GM12878 (cell line): ENCODE data around the gene HOXD11. TPM values are rescaled to one million over a fixed set of nuclear protein-coding genes. Genes with fewer than 3 reads are reported as not detected.

Experiments used
- ATAC-seq: fragments of 200-7000 bp; cut with Tn5 transposase; 3 replicates; pipeline ENCODE4 v1.9.1; 2020; ENCODE audit warnings: mild to moderate bottlenecking, moderate library complexity
- BruUV-seq: library from RNA; stranded (reverse); fragments of 400-500 nt; replicated peaks from 2 replicates; lab custom pipeline; 2021; lab: Mats Ljungman, UMichigan
- CTCF ChIA-PET: fragments of 300-600 bp; sonication (Branson Sonifier 250); formaldehyde crosslinking; extraction: SDS; loops from one replicate; lab custom pipeline; 2021; ENCODE audit warnings: inconsistent platforms; lab: Yijun Ruan, JAX
- POLR2A ChIA-PET: fragments of 350-600 bp; formaldehyde crosslinking; extraction: SDS; loops from one replicate; lab custom pipeline; 2021; ENCODE audit warnings: inconsistent platforms; lab: Charles Lee
- RAD21 ChIA-PET: fragments of 300-600 bp; sonication (Branson Sonifier 250); formaldehyde crosslinking; loops from one replicate; lab custom pipeline; 2023; ENCODE audit warnings: antibody characterized with exemption; ENCODE audit not compliant: unreplicated experiment; lab: Charles Lee
- SMC1A ChIA-PET: fragments of 300-600 bp; sonication (Branson Sonifier 250); formaldehyde crosslinking; loops from one replicate; lab custom pipeline; 2023; ENCODE audit not compliant: unreplicated experiment, uncharacterized antibody; lab: Charles Lee
- DNase-seq: peaks from one replicate; pipeline ENCODE4 v3.0.0-alpha.2; 2011; ENCODE audit warnings: low read depth, low spot score
- FAIRE-seq: peaks from 3 replicates; lab custom pipeline; 2011; peaks lifted over from hg19 to GRCh38; lab: Jason Lieb, UNC
- H2AFZ ChIP-seq: 2 replicates; pipeline ENCODE4 v1.6.0; 2011; ENCODE audit warnings: low read depth, low read length, control low read depth; ENCODE audit not compliant: control insufficient read depth
- H3K27ac ChIP-seq: 2 replicates; pipeline ENCODE4 v1.5.1; 2011; ENCODE audit warnings: control low read depth; ENCODE audit not compliant: control insufficient read depth, insufficient read depth
- H3K27me3 ChIP-seq, 2 experiments: replicated peaks in 1 of 2; 2 replicates each; pipeline versions ENCODE4 v1.6.0 to v1.6.1; 2011; ENCODE audit warnings: low read length in 1 of 2; ENCODE audit not compliant: control insufficient read depth in 2 of 2, insufficient read depth in 2 of 2
- H3K36me3 ChIP-seq, 2 experiments: 2 replicates each; pipeline ENCODE4 v1.5.1; 2011; ENCODE audit warnings: low read length in 1 of 2; ENCODE audit not compliant: control insufficient read depth in 2 of 2, insufficient read depth in 2 of 2
- H3K4me1 ChIP-seq: 2 replicates; pipeline ENCODE4 v1.6.1; 2011; ENCODE audit warnings: mild to moderate bottlenecking, low read length, moderate library complexity, mixed read lengths; ENCODE audit not compliant: control insufficient read depth, insufficient read depth
- H3K4me2 ChIP-seq: 2 replicates; pipeline ENCODE4 v1.6.0; 2011; ENCODE audit warnings: control low read depth; ENCODE audit not compliant: control insufficient read depth, insufficient read depth
- H3K4me3 ChIP-seq: fragments of 200-600 bp; sonication (generic); 2 replicates; pipeline ENCODE4 v1.5.1; 2016
- H3K79me2 ChIP-seq: 2 replicates; pipeline ENCODE4 v1.6.0; 2011; ENCODE audit warnings: low read length; ENCODE audit not compliant: control insufficient read depth, insufficient read depth
- H3K9ac ChIP-seq: 2 replicates; pipeline ENCODE4 v1.8.0; 2011; ENCODE audit warnings: low read length, control low read depth, mixed read lengths; ENCODE audit not compliant: control insufficient read depth, insufficient read depth
- H3K9me3 ChIP-seq: replicated peaks from 3 replicates; pipeline ENCODE4 v1.5.1; 2011; ENCODE audit warnings: mild to moderate bottlenecking, low read length; ENCODE audit not compliant: control insufficient read depth, insufficient read depth
- H4K20me1 ChIP-seq: 2 replicates; pipeline ENCODE4 v1.6.0; 2011; ENCODE audit not compliant: control insufficient read depth, insufficient read depth
- POU2F2 ChIP-seq: IDR thresholded peaks from 3 replicates; pipeline ENCODE4 v1.6.1; 2011; ENCODE audit warnings: low read depth, mild to moderate bottlenecking, low read length, borderline replicate concordance
- USF1 ChIP-seq: IDR thresholded peaks from 2 replicates; pipeline ENCODE4 v1.6.1; 2011; ENCODE audit warnings: borderline replicate concordance, low read depth, mild to moderate bottlenecking, moderate library complexity, mixed read lengths, low read length; ENCODE audit not compliant: insufficient read depth; ENCODE audit errors: extremely low read length
- ZNF24 ChIP-seq: fragments of 450-650 bp; IDR thresholded peaks from 2 replicates; pipeline ENCODE4 v1.6.1; 2017; ENCODE audit warnings: antibody characterized with exemption, mild to moderate bottlenecking
- WGBS: methylation state at CpG from one replicate; pipeline ENCODE4 v1.1.6; 2016; ENCODE audit warnings: low lambda C conversion rate; ENCODE audit not compliant: insufficient replicate concordance, insufficient coverage; ENCODE audit errors: missing lambda C conversion rate; 5-methylcytosine and 5-hydroxymethylcytosine counted together
- in situ Hi-C: fragments of 300-500 bp; cut with MboI; formaldehyde crosslinking; loops from 9 replicates; pipeline ENCODE4 v1.14.3; 2018; ENCODE audit warnings: mixed read lengths
- intact Hi-C: fragments of 100-400 bp; cut with micrococcal nuclease; formaldehyde crosslinking; loops from one replicate; pipeline ENCODE4 v1.14.2; 2022; ENCODE audit not compliant: unreplicated experiment
- polyA plus RNA-seq, 11 experiments: library from polyadenylated mRNA; depleted of rRNA in 4 of 11; unstranded in 6 of 11; stranded (reverse) in 5 of 11; fragments of >200 nt; fragmentation: Nextera tagmentation in 4 of 11; fragmentation: Illumina TruSeq in 1 of 11; extraction: Ambion mirVana in 4 of 11; extraction: Trizol in 1 of 11; gene quantifications; 1 replicate in 1 of 11; 2 replicates in 10 of 11; pipeline versions ENCODE4 v1.2.1 to v1.2.3, GENCODE V29; 2011 to 2016; ENCODE audit warnings: inconsistent platforms in 2 of 11, missing spikeins in 2 of 11, low read depth in 1 of 11
- total RNA-seq, 4 experiments: library from RNA; depleted of rRNA in 3 of 4; stranded (reverse); fragments of >200 nt in 3 of 4; fragmentation: Illumina TruSeq in 1 of 4; extraction: Trizol in 1 of 4; gene quantifications; 2 replicates each; pipeline versions ENCODE4 v1.2.1 to v1.2.3, GENCODE V29; 2013 to 2021
- TF ChIP-seq, protein P1 (sequence below): fragments of 450-650 bp; IDR thresholded peaks from 2 replicates; pipeline ENCODE4 v1.6.1; 2017; ENCODE audit warnings: mild to moderate bottlenecking, low read depth, inconsistent platforms; ENCODE audit not compliant: poor library complexity, severe bottlenecking

The HOXD11 gene
- total and polyA plus RNA-seq, 10 of the 15 experiments (the other 5 are each of a cell fraction or from before 2014, with no cell fraction given): not detected

- no peak overlapping the region for H3K27ac ChIP-seq
- no peak overlapping the region for H3K4me3 ChIP-seq
- BruUV-seq: no TSS peak
- no peak overlapping the region for H2AFZ ChIP-seq
- ChIA-PET CTCF (no interaction called here), POLR2A (no interaction called here), SMC1A (no interaction called here), RAD21 (no interaction called here)
- 41% methylated on average over 5 of the region's 5 CpGs for WGBS
- H3K36me3 ChIP-seq: no peaks in the 10 kb centered on the region
- no peak overlapping the region for H3K9ac ChIP-seq
- no peak overlapping the region for H3K4me2 ChIP-seq
- no peak for ATAC-seq
- intact Hi-C loops: no loop called here
- no peaks in the 10 kb centered on the region for H3K79me2 ChIP-seq
- no peak for DNase-seq
- no peaks in the 10 kb centered on the region for H4K20me1 ChIP-seq
- no peak for TF ChIP-seq POU2F2
- TF ChIP-seq ZNF24: no peak
- no peak for TF ChIP-seq USF1
- TF ChIP-seq, protein P1, sequence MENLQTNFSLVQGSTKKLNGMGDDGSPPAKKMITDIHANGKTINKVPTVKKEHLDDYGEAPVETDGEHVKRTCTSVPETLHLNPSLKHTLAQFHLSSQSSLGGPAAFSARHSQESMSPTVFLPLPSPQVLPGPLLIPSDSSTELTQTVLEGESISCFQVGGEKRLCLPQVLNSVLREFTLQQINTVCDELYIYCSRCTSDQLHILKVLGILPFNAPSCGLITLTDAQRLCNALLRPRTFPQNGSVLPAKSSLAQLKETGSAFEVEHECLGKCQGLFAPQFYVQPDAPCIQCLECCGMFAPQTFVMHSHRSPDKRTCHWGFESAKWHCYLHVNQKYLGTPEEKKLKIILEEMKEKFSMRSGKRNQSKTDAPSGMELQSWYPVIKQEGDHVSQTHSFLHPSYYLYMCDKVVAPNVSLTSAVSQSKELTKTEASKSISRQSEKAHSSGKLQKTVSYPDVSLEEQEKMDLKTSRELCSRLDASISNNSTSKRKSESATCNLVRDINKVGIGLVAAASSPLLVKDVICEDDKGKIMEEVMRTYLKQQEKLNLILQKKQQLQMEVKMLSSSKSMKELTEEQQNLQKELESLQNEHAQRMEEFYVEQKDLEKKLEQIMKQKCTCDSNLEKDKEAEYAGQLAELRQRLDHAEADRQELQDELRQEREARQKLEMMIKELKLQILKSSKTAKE: no peak
- H3K9me3 ChIP-seq: no peaks in the 10 kb centered on the region; the same call in 1 of the 3 replicates
- peaks cover 11 to 47% of the 10 kb centered on the region in 2 experiments for H3K27me3 ChIP-seq
- no peaks in the 10 kb centered on the region; the same call in 1 of the 2 replicates for H3K4me1 ChIP-seq
- in situ Hi-C loops: no loop called here
- no peak for FAIRE-seq
These were observed 34.8 kb upstream of the HOXD11 start for GRCh38 chr2:176072292-176072669.
